K562 (cell line): Measurements from ENCODE around the gene NRP2. TPM values are rescaled to one million over a fixed set of nuclear protein-coding genes. Genes with fewer than 3 reads are reported as not detected.

ENCODE experiments used
- ATAC-seq: fragments of 200-7000 bp; cut with Tn5 transposase; 3 replicates; pipeline ENCODE4 v1.9.1; 2020; ENCODE audit warnings: moderate library complexity
- BruUV-seq: library from RNA; stranded (reverse); fragments of 400-500 nt; replicated peaks from 2 replicates; lab custom pipeline; 2021; lab: Mats Ljungman, UMichigan
- CTCF ChIA-PET: fragments of 300-600 bp; formaldehyde crosslinking; extraction: SDS; loops from one replicate; lab custom pipeline; 2021; ENCODE audit warnings: low intra/inter-chr PET ratio; lab: Yijun Ruan, JAX
- POLR2A ChIA-PET: fragments of 300-600, 350-650 bp; sonication (Branson Sonifier 250); formaldehyde crosslinking; extraction: SDS; loops from one replicate; lab custom pipeline; 2021; ENCODE audit warnings: antibody characterized with exemption, inconsistent platforms; lab: Yijun Ruan, JAX
- DNase-seq, 4 experiments: peaks; one replicate each; pipeline versions ENCODE4 v3.0.0 to v3.0.0-alpha.2; 2011 to 2018; ENCODE audit warnings: low spot score in 3 of 4, mixed read lengths in 3 of 4; ENCODE audit errors: extremely low read depth in 1 of 4
- FAIRE-seq: peaks from 2 replicates; lab custom pipeline; 2011; peaks lifted over from hg19 to GRCh38; lab: Jason Lieb, UNC
- H2AFZ ChIP-seq: 2 replicates; pipeline ENCODE4 v1.6.0; 2011; ENCODE audit warnings: low read depth, low read length, control low read depth, inconsistent platforms
- H3K27ac ChIP-seq: fragments of 200-600 bp; 3 replicates; pipeline ENCODE4 v1.8.0; 2011; ENCODE audit warnings: low read depth, mild to moderate bottlenecking, control low read depth, inconsistent platforms, low read length, moderate library complexity, mixed read lengths; ENCODE audit errors: extremely low read depth
- H3K27me3 ChIP-seq, 2 experiments: fragments of 300-600 bp in 1 of 2; 2 replicates in 1 of 2; 3 replicates in 1 of 2; pipeline versions ENCODE4 v1.6.0 to v1.8.0; 2011; ENCODE audit warnings: inconsistent platforms in 2 of 2, low read length in 2 of 2, mild to moderate bottlenecking in 1 of 2, mixed read lengths in 1 of 2, moderate library complexity in 1 of 2; ENCODE audit not compliant: control insufficient read depth in 2 of 2, insufficient read depth in 2 of 2
- H3K36me3 ChIP-seq: fragments of 300-600 bp; 3 replicates; pipeline ENCODE4 v1.8.0; 2011; ENCODE audit warnings: mild to moderate bottlenecking, low read length, inconsistent platforms; ENCODE audit not compliant: control insufficient read depth, insufficient read depth
- H3K4me1 ChIP-seq, 2 experiments: fragments of 200-600 bp in 1 of 2; replicated peaks in 1 of 2; 2 replicates in 1 of 2; 3 replicates in 1 of 2; pipeline versions ENCODE4 v1.5.1 to v1.8.0; 2011; ENCODE audit warnings: inconsistent platforms in 2 of 2, low read length in 2 of 2, mild to moderate bottlenecking in 1 of 2, mixed read lengths in 1 of 2, moderate library complexity in 1 of 2; ENCODE audit not compliant: control insufficient read depth in 2 of 2, insufficient read depth in 2 of 2
- H3K4me2 ChIP-seq: 2 replicates; pipeline ENCODE4 v1.6.1; 2011; ENCODE audit warnings: low read length, control low read depth, inconsistent platforms, mixed read lengths; ENCODE audit not compliant: insufficient read depth
- H3K4me3 ChIP-seq: fragments of 200-600 bp; sonication (generic), shearing (Covaris generic); 2 replicates; pipeline ENCODE4 v1.5.1; 2016; ENCODE audit warnings: control low read depth, inconsistent platforms
- H3K79me2 ChIP-seq: fragments of 200-600 bp; 3 replicates; pipeline ENCODE4 v1.8.0; 2011; ENCODE audit warnings: low read length, inconsistent platforms; ENCODE audit not compliant: control insufficient read depth, insufficient read depth
- H3K9ac ChIP-seq, 2 experiments: 2 replicates each; pipeline versions ENCODE4 v1.6.0 to v1.6.1; 2011; ENCODE audit warnings: low read depth in 2 of 2, low read length in 2 of 2, control low read depth in 1 of 2, inconsistent platforms in 1 of 2, mild to moderate bottlenecking in 1 of 2, mixed read lengths in 1 of 2; ENCODE audit not compliant: insufficient read depth in 1 of 2
- H3K9me1 ChIP-seq: one replicate; pipeline ENCODE4 v1.6.0; 2011; ENCODE audit warnings: inconsistent platforms, mild to moderate bottlenecking, low read length, moderate library complexity; ENCODE audit not compliant: control insufficient read depth, insufficient read depth
- H3K9me3 ChIP-seq: replicated peaks from 2 replicates; pipeline ENCODE4 v1.5.1; 2011; ENCODE audit warnings: low read depth, low read length, inconsistent platforms; ENCODE audit not compliant: control insufficient read depth, insufficient read depth
- H4K20me1 ChIP-seq: replicated peaks from 2 replicates; pipeline ENCODE4 v1.6.1; 2011; ENCODE audit warnings: low read length, inconsistent platforms, mixed read lengths; ENCODE audit not compliant: control insufficient read depth, insufficient read depth
- ARHGAP35 ChIP-seq: fragments of 450-650 bp; IDR thresholded peaks from 2 replicates; pipeline ENCODE4 v1.6.1; 2018; ENCODE audit not compliant: partially characterized antibody
- HNRNPUL1 ChIP-seq: fragments of 200-400 bp; formaldehyde crosslinking; IDR thresholded peaks from 2 replicates; pipeline ENCODE4 v1.6.1; 2017; ENCODE audit warnings: low read length
- NR0B1 ChIP-seq: fragments of 450-650 bp; IDR thresholded peaks from one replicate; pipeline ENCODE4 v1.6.1; 2018; ENCODE audit warnings: mild to moderate bottlenecking, moderate library complexity; ENCODE audit not compliant: partially characterized antibody
- SMAD1 ChIP-seq: fragments of 150-350 bp; IDR thresholded peaks from 2 replicates; pipeline ENCODE4 v1.6.1; 2014; ENCODE audit warnings: low read length, low read depth; ENCODE audit not compliant: partially characterized antibody
- SMARCE1 ChIP-seq: fragments of 450-650 bp; IDR thresholded peaks from 2 replicates; pipeline ENCODE4 v1.7.1; 2016; ENCODE audit warnings: mild to moderate bottlenecking
- TCFL5 ChIP-seq: fragments of 250-450 bp; sonication (Bioruptor Pico); conservative IDR thresholded peaks from 2 replicates; pipeline ENCODE4 v1.6.1; 2021; ENCODE audit warnings: mild to moderate bottlenecking, moderate library complexity, matching md5 sums
- TSHZ1 ChIP-seq: fragments of 250-450 bp; sonication (Bioruptor Pico); IDR thresholded peaks from 2 replicates; pipeline ENCODE4 v1.4.0; 2020; ENCODE audit warnings: mild to moderate bottlenecking, moderate library complexity
- YBX1 ChIP-seq: fragments of 450-650 bp; IDR thresholded peaks from 2 replicates; pipeline ENCODE4 v1.7.1; 2016; ENCODE audit warnings: mild to moderate bottlenecking
- ZBTB43 ChIP-seq: sonication (generic); formaldehyde crosslinking; IDR thresholded peaks from 2 replicates; pipeline ENCODE4 v1.8.0; 2023; ENCODE audit warnings: mild to moderate bottlenecking, missing genetic modification reagents
- ZC3H8 ChIP-seq: fragments of 450-650 bp; IDR thresholded peaks from 2 replicates; pipeline ENCODE4 v1.6.1; 2017
- ZNF280A ChIP-seq: fragments of 450-650 bp; IDR thresholded peaks from 2 replicates; pipeline ENCODE4 v1.6.1; 2018; ENCODE audit warnings: mild to moderate bottlenecking, low read depth; ENCODE audit not compliant: partially characterized antibody
- ZNF639 ChIP-seq, 2 experiments: fragments of 200-800 bp in 1 of 2; sonication (Bioruptor generic) in 1 of 2; sonication (generic) in 1 of 2; formaldehyde crosslinking in 1 of 2; IDR thresholded peaks in 1 of 2; conservative IDR thresholded peaks in 1 of 2; 2 replicates each; pipeline versions ENCODE4 v1.5.0 to v1.6.1; 2016 to 2020; ENCODE audit warnings: missing compliant biosample characterization in 1 of 2, missing genetic modification characterization in 1 of 2, missing genetic modification reagents in 1 of 2
- ZNF766 ChIP-seq: fragments of 200-800 bp; sonication (Bioruptor generic); conservative IDR thresholded peaks from 2 replicates; pipeline ENCODE4 v1.6.1; 2016; ENCODE audit warnings: missing genetic modification characterization, missing compliant biosample characterization
- ZSCAN29 ChIP-seq: fragments of 450-650 bp; IDR thresholded peaks from 2 replicates; pipeline ENCODE4 v1.6.1; 2017
- WGBS: fragments of 100-300 bp; shearing (Covaris generic); methylation state at CpG from one replicate; pipeline ENCODE4 v1.1.6; 2016; ENCODE audit warnings: low coverage, mixed read lengths; ENCODE audit not compliant: insufficient coverage; ENCODE audit errors: missing lambda C conversion rate; 5-methylcytosine and 5-hydroxymethylcytosine counted together
- in situ Hi-C: fragments of 300-500 bp; cut with MboI; formaldehyde crosslinking; loops from 4 replicates; pipeline ENCODE4 v1.15.0; 2018; ENCODE audit warnings: inconsistent platforms, mixed read lengths
- intact Hi-C: fragments of 100-400 bp; cut with micrococcal nuclease; formaldehyde crosslinking; loops from 2 replicates; pipeline ENCODE4 v1.14.2; 2022
- polyA plus RNA-seq, 8 experiments: library from polyadenylated mRNA; depleted of rRNA in 4 of 8; stranded (reverse) in 5 of 8; unstranded in 3 of 8; fragments of >200 nt; fragmentation: Nextera tagmentation in 2 of 8; fragmentation: Illumina TruSeq in 1 of 8; extraction: Ambion mirVana in 2 of 8; extraction: Trizol in 1 of 8; gene quantifications; 2 replicates each; pipeline versions ENCODE4 v1.2.1 to v1.2.3, GENCODE V29; 2011 to 2014; ENCODE audit warnings: inconsistent platforms in 1 of 8, missing spikeins in 1 of 8
- total RNA-seq, 7 experiments: library from RNA; depleted of rRNA in 6 of 7; stranded (reverse); fragments of >200 nt in 6 of 7; fragmentation: Illumina TruSeq in 2 of 7; extraction: Trizol in 2 of 7; gene quantifications; 2 replicates each; pipeline versions ENCODE4 v1.2.1 to v1.2.3, GENCODE V29; 2011 to 2021; ENCODE audit warnings: low replicate concordance in 1 of 7

The NRP2 gene
- total and polyA plus RNA-seq, 9 of the 15 experiments (the other 6 are each of a cell fraction or from before 2014, with no cell fraction given), result 0.05 to 0.31 (median 0.15) TPM; not detected in 5

- Histone ChIP-seq H3K9me3 (no peaks in the 10 kb centered on the region), H2AFZ (no peak overlapping the region), H3K9ac (no peak overlapping the region), H3K4me2 (no peak overlapping the region), H3K79me2 (no peaks in the 10 kb centered on the region), H3K27ac (no peak overlapping the region), H3K4me3 (no peak overlapping the region), H3K4me1 (peaks cover 0 to 7% of the 10 kb centered on the region in 2 experiments; a peak in 2 of 5 replicates), H3K36me3 (no peaks in the 10 kb centered on the region), H3K9me1 (no peaks in the 10 kb centered on the region), H4K20me1 (no peaks in the 10 kb centered on the region), H3K27me3 (peaks cover 3 to 32% of the 10 kb centered on the region in 2 experiments; a peak in 3 of 5 replicates)
- ChIA-PET POLR2A (no interaction called here), CTCF (no interaction called here)
- ATAC-seq (no peak), DNase-seq (no peak), FAIRE-seq (no peak)
- 0% methylated on average over 3 of the region's 3 CpGs for WGBS
- intact Hi-C loops (no loop called here), in situ Hi-C loops (loop anchor here (25.0 kb wide), 1 partner anchor 1425 kb away; no protein-coding TSS in a partner anchor)
- no TSS peak for BruUV-seq
- no peak for TF ChIP-seq SMAD1
- TF ChIP-seq ZC3H8, result no peak
- TF ChIP-seq ZSCAN29, result no peak
- no peak for TF ChIP-seq SMARCE1
- no peak for TF ChIP-seq ZNF280A
- TF ChIP-seq ZNF639 (CRISPR knock-in tag; conservative IDR thresholded peaks at IDR 0.05 in 1 of 2, IDR thresholded peaks at IDR 0.05 in 1 of 2), result no peak
- no peak for TF ChIP-seq NR0B1
- no peak for TF ChIP-seq TCFL5 (CRISPR knock-in tag)
- TF ChIP-seq HNRNPUL1, result no peak
- no peak for TF ChIP-seq ZNF766 (CRISPR knock-in tag)
- no peak for TF ChIP-seq ARHGAP35
- no peak for TF ChIP-seq ZBTB43
- TF ChIP-seq TSHZ1 (CRISPR knock-in tag), result no peak
- no peak for TF ChIP-seq YBX1
These were observed 5.3 kb downstream of the NRP2 start for GRCh38 chr2:205687641-205687956.
